ENCODE data around the gene C2orf42. TPM values are rescaled to one million over a fixed set of nuclear protein-coding genes. Genes with fewer than 3 reads are reported as not detected.
"Not testable (repeated sequence)": the region's sequence is repeated elsewhere in the genome, so short reads cannot be mapped to it uniquely, and the experiment has no call there.

C2orf42 gene
- total RNA-seq, 1 donor from 2014 or later: 25.4 TPM

DNA sequence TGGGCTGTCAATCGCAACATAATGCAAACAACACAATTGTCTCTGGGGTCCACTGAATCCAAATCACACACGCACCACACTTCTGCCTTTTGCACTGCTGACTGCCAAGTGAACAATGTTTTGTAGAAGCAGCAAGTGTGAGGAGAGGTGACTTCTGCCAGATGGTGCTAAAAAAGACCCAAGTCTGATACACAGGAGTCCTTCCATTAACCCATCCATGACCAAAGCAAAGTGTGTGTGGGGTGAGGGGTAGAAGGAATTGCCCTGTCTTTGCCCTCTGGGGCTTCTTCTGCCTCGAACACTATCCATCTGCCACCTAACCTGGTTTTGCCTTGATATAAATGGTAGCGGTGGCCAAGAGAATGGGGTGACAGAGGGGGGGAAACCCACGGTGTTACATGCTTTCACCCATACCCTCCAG lies 50.0 kb downstream of the C2orf42 start:
- Histone ChIP-seq H3K27ac (no peak overlapping the region), H3K9ac (no peak overlapping the region), H3K36me3 (no peaks in the 10 kb centered on the region), H3K79me2 (ENCODE audit: low read depth) (no peaks in the 10 kb centered on the region), H3K4me2 (peak overlapping the region; percentile 70), H3K4me3 (no peak overlapping the region), H3F3A (ENCODE audit: low read depth) (peaks cover 30% of the 10 kb centered on the region), H4K20me1 (ENCODE audit: low read depth) (no peaks in the 10 kb centered on the region), H3K4me1 (peaks cover 16% of the 10 kb centered on the region), H2AFZ (replicated peaks) (no peak overlapping the region), H3K27me3 (no peaks in the 10 kb centered on the region), H3K9me3 (ENCODE audit: low read depth) (no peaks in the 10 kb centered on the region)
- Mint-ChIP-seq H3K27me3 (ENCODE audit: insufficient read depth, low read depth) (peaks cover 10% of the 10 kb centered on the region), H3K4me1 (peaks cover 35% of the 10 kb centered on the region), H3K4me3 (peak overlapping the region; percentile 88), H3K27ac (peak overlapping the region; percentile 99), H3K36me3 (no peaks in the 10 kb centered on the region), H3K9me3 (peaks cover 4% of the 10 kb centered on the region)
- TF ChIP-seq EZH2 (IDR thresholded peaks at IDR 0.05) (no peak), EZH2phosphoT487 (IDR thresholded peaks at IDR 0.05) (no peak)
- TF ChIP-seq, protein P1, sequence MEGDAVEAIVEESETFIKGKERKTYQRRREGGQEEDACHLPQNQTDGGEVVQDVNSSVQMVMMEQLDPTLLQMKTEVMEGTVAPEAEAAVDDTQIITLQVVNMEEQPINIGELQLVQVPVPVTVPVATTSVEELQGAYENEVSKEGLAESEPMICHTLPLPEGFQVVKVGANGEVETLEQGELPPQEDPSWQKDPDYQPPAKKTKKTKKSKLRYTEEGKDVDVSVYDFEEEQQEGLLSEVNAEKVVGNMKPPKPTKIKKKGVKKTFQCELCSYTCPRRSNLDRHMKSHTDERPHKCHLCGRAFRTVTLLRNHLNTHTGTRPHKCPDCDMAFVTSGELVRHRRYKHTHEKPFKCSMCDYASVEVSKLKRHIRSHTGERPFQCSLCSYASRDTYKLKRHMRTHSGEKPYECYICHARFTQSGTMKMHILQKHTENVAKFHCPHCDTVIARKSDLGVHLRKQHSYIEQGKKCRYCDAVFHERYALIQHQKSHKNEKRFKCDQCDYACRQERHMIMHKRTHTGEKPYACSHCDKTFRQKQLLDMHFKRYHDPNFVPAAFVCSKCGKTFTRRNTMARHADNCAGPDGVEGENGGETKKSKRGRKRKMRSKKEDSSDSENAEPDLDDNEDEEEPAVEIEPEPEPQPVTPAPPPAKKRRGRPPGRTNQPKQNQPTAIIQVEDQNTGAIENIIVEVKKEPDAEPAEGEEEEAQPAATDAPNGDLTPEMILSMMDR (IDR thresholded peaks at IDR 0.05): no peak
- DNase-seq (ENCODE audit: low spot score): no peak

DNA sequence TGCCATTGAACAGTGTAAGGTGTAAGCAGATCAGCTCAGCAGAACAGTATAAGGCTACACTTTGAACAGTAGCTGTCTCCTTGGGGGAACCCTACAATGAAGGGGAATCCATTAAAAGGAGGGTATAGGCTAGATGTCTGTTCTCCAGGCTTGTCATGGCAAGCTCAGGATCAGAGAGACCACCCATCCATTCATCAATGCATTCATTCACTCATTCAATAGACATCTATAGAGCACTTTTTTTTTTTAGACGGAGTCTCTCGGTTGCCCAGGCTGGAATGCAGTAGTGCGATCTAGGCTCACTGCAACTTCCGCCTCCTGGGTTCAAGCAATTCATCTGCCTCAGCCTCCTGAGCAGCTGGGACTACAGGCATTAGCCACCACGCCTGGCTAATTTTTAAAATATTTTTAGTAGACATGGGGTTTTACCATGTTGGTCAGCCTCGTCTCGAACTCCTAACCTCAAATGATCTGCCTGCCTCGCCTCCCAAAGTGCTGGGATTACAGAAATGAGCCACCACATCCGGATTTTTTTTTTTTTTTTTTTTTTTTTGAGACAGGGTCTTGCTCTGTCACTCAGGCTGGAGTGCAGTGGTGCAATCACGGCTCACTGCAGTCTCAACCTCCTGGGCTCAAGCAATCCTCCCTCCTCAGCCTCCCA lies 56.4 kb downstream of the C2orf42 start:
- not testable (repeated sequence) for H3K9me3 Mint-ChIP-seq; H3K36me3 Mint-ChIP-seq; H3K27ac ChIP-seq; H3K4me2 ChIP-seq; H3K27me3 ChIP-seq; H3K27me3 Mint-ChIP-seq (ENCODE audit: insufficient read depth, low read depth); H3K9me3 ChIP-seq (ENCODE audit: low read depth); H3K36me3 ChIP-seq; DNase-seq (ENCODE audit: low spot score); H3K79me2 ChIP-seq (ENCODE audit: low read depth); H4K20me1 ChIP-seq (ENCODE audit: low read depth); H3K4me3 ChIP-seq; H3K4me3 Mint-ChIP-seq; H2AFZ ChIP-seq (replicated peaks); H3K9ac ChIP-seq
- Mint-ChIP-seq H3K4me1 (peaks cover 28% of the 10 kb centered on the region), H3K27ac (peak overlapping the region; percentile 39)
- Histone ChIP-seq H3F3A (ENCODE audit: low read depth) (peaks cover 15% of the 10 kb centered on the region), H3K4me1 (peaks cover 19% of the 10 kb centered on the region)

DNA sequence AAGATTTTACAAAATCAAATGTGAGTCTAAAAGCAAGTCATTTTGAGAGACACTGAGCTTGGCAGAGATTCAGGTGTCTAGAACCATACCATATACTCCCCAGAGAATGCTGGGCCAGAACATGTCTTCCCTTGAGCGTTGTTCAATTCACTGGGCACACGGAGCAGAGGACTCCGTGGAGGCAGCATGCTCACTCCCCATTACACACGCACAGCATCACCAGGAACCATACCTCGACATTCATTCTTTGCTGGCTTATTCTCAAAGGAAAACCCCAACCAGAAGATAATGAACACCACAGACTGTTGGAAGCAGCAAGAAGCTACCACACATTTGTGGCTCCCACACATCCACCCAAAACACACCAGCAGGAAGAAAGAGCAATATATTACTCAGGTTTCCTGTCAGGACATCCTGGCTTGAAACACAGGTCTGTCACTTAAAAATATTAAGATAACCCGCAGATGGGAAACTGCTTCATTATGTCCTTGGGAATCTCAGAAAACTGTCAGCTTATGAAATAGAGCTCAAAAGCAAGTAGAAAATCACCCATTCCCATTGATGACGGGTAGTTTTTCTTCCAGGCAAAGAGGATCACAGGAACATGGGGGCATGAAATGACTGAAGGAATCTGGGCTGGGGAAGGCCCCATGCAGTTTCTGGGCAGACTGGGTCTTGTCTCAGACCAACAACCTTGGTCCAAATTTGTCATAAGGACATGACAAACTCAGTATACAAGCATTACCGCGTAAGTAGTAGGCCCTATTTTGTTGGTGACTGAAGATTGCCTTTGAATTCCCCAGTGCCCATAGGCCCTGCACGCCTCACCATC lies 57.1 kb downstream of the C2orf42 start:
- no peak overlapping the region for H2AFZ ChIP-seq (replicated peaks)
- Mint-ChIP-seq H3K9me3 (no peaks in the 10 kb centered on the region), H3K27ac (peak overlapping the region; percentile 88), H3K4me1 (peaks cover 28% of the 10 kb centered on the region), H3K36me3 (no peaks in the 10 kb centered on the region), H3K4me3 (no peak overlapping the region), H3K27me3 (ENCODE audit: insufficient read depth, low read depth) (no peaks in the 10 kb centered on the region)
- H3K27ac ChIP-seq: no peak overlapping the region
- H3K9ac ChIP-seq: no peak overlapping the region
- no peaks in the 10 kb centered on the region for H3K36me3 ChIP-seq
- H3K4me2 ChIP-seq: no peak overlapping the region
- TF ChIP-seq EZH2phosphoT487 (IDR thresholded peaks at IDR 0.05): no peak
- TF ChIP-seq, protein P1 (IDR thresholded peaks at IDR 0.05): no peak
- TF ChIP-seq EZH2 (IDR thresholded peaks at IDR 0.05): no peak
- no peak for DNase-seq (ENCODE audit: low spot score)
- H3K9me3 ChIP-seq (ENCODE audit: low read depth): no peaks in the 10 kb centered on the region
- no peaks in the 10 kb centered on the region for H3K27me3 ChIP-seq
- no peaks in the 10 kb centered on the region for H4K20me1 ChIP-seq (ENCODE audit: low read depth)
- no peak overlapping the region for H3K4me3 ChIP-seq
- no peaks in the 10 kb centered on the region for H3K79me2 ChIP-seq (ENCODE audit: low read depth)
- H3F3A ChIP-seq (ENCODE audit: low read depth): peaks cover 15% of the 10 kb centered on the region
- peaks cover 19% of the 10 kb centered on the region for H3K4me1 ChIP-seq

DNA sequence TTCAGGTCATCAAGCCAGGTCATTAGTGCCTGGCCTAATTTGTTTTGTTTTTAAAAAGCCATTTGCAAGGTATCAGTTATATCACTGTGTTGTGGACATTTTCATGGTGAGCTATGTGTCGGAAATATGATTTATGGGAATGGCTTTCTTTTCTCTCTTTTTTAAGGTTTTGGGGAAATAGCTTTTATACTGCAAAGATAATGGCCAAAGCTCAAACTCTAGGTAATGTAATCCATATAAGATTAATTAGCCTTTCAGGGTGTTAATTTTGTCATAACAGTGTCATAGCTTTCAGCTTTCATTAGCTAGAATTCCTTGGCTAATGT lies 57.7 kb downstream of the C2orf42 start:
- no peaks in the 10 kb centered on the region for H3K36me3 Mint-ChIP-seq
- H4K20me1 ChIP-seq (ENCODE audit: low read depth): no peaks in the 10 kb centered on the region
- H3K4me3 Mint-ChIP-seq: no peak overlapping the region
- no peaks in the 10 kb centered on the region for H3K27me3 Mint-ChIP-seq (ENCODE audit: insufficient read depth, low read depth)
- H3K9me3 Mint-ChIP-seq: no peaks in the 10 kb centered on the region
- H3K4me2 ChIP-seq: no peak overlapping the region
- peaks cover 19% of the 10 kb centered on the region for H3K4me1 ChIP-seq
- H3K36me3 ChIP-seq: no peaks in the 10 kb centered on the region
- DNase-seq (ENCODE audit: low spot score): no peak
- peaks cover 19% of the 10 kb centered on the region for H3F3A ChIP-seq (ENCODE audit: low read depth)
- no peak overlapping the region for H3K27ac ChIP-seq
- H3K9ac ChIP-seq: no peak overlapping the region
- H3K4me3 ChIP-seq: no peak overlapping the region
- peaks cover 31% of the 10 kb centered on the region for H3K4me1 Mint-ChIP-seq
- H3K27ac Mint-ChIP-seq: peak overlapping the region; percentile 88
- TF ChIP-seq EZH2phosphoT487 (IDR thresholded peaks at IDR 0.05) (no peak), EZH2 (IDR thresholded peaks at IDR 0.05) (no peak)
- TF ChIP-seq, protein P1 (IDR thresholded peaks at IDR 0.05): no peak
- no peaks in the 10 kb centered on the region for H3K27me3 ChIP-seq
- no peaks in the 10 kb centered on the region for H3K79me2 ChIP-seq (ENCODE audit: low read depth)
- H2AFZ ChIP-seq (replicated peaks): peak overlapping the region; percentile 98
- H3K9me3 ChIP-seq (ENCODE audit: low read depth): no peaks in the 10 kb centered on the region
